HG03280 (cell line): ENCODE measurements around the gene IRX3.

Source experiments
- ATAC-seq: cut with Tn5 transposase; IDR thresholded peaks from one replicate; pipeline ENCODE4 v1.9.1; 2021; ENCODE audit warnings: mild to moderate bottlenecking, moderate library complexity; ENCODE audit not compliant: unreplicated experiment

The IRX3 gene

DNA sequence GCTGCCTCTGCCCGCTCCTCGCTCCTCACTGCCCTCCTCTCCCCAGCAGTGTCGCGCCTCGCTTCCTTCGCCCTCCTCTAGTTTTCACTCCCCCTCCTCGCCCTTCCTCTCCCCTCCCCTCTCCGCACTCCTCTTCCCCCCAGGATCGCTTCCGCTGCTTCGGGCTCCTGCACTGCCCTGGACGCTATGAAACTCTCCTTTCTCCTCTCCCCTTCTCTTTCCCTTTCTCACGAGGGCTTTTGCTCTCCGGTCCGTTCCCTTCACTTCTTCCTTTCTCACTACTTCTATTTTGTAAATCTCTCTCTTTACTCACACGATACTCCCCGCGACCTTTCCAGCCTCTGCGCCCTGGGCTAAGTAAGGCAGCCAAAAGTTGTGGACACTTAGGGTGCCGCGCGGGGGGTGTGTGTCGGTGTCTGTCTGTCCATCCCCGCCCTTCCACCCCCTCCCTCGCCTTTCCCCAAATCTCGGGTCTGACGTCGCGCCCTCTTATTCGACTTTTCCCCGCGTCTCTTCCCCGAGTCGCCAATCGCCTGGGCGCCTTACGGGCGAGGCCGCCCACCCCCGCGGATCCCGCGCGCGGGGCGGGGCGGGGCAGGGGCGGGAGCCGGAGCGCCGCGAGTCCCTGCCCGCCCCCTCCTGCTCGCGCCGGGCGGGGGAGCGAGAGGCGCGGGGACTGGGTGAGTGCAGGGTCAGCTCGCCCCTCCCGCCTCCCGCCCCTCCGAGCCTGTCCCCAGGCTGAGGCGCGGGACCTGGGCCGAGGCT, at the start of gene IRX3:
Gene IRX3, minus strand, starts transcription at position 422 of the 765 bp plus-strand sequence. CDS start 737 bp downstream, outside the sequence.
- no peak for ATAC-seq

DNA sequence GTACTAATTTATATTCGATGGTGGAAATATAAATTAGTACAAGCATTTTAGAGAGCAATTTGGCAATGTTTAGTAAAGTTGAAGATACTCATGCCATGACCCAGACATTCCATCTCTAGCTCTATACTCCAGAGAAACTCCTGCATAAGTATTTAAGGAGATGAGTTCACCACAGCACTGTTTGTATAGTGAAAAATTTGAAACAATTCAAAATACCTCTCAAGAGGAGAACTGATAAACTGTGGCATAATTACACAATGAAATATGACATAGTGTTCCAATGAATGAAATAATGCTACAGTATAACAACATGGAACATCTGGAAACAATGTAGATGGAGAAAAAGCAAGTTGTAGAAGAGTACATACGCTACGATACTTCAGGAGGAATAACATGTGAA, 48.6 kb upstream of the IRX3 start:
- ATAC-seq = no peak

DNA sequence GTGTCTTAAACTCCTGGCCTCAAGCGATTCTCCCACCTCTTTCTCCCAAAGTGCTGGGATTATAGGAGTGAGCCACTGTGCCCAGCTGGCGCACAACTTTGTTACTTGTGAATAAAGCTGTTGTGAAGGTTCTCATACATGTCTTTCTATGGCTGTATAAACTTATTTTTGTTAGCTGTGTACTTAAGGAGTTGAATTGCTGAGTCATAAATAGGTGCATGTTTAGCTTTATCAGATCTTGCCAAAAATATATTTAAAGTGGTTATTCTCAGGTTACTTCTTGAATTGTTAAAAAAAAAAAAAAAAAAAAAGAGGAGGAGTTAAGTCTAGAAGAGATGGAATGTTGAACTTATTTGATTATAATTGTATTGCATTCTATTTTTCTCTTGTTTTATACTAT, 47.6 kb upstream of the IRX3 start:
- no peak for ATAC-seq

DNA sequence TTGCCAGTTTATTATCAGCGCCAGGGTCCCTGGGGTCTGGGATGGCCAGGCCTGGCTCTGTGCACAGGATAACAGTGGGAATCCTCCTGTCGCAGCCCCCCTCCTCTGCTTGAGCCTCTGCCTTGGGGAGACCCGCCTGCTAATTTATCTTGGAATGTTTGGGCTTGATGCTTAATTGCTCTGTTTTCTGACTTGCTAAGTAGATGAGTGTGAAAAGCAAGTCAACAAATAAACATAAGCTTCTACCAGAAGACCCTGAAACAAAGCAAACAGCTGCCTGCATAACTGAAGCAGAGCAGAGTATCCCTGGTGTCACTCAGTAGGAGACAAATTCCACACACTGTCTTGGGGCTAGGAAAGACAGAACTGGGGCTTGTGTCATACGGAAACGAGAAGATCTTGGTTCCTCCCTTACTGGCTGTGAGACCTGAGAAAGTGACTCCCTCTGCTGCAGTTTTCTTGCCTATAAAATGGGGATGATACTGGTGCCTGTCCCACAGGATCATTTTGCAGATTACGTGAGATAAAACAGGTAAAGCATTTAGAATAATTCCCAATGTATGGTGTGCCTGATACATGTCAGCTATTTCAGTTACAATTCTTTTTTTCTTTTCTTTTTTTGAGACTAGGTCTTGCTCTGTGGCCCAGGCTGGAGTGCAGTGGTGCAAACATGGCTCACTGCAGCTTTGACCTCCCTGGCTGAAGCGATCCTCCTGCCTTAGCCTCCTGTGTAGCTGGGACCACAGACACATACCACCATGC, 44.8 kb upstream of the IRX3 start:
- ATAC-seq = no peak

DNA sequence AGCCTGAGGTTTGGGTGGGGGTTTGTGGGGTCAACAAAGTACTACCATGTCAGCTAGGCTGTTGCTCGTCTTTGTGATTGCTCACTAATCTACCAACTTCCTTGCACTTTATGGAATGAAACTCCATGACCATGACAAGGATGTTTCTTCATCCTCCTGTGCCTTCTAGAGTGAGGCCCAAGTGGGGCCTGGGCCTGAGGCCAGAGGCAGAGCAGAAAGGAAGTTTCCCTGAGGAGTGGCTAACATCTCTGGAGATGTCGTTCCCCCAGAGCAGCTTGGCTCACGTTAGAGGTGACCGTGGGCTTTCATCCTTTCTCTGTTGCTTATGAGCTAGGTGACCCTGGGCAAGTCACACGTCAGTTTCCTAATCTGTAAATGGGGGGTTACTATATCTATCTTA, 41.0 kb upstream of the IRX3 start:
- no peak for ATAC-seq

DNA sequence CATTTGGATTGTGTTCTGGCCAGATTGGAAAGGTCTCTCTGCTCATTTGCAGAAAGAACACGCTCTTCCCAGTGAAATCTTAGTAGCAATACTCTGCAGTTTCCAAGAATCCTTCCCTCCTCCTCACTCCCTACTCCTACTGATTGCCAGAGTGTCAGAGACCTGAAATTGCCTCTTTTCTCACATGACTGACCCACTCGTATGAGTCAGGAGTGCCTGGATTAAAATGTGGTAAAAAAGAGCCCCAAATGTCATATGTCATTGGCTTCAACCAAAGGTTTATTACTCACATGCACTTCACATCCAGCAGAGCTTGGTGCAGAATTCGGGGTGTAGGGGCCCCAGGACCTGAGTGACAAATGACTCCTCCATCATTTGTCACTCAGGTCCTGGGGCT, 39.7 kb upstream of the IRX3 start:
- no peak for ATAC-seq

DNA sequence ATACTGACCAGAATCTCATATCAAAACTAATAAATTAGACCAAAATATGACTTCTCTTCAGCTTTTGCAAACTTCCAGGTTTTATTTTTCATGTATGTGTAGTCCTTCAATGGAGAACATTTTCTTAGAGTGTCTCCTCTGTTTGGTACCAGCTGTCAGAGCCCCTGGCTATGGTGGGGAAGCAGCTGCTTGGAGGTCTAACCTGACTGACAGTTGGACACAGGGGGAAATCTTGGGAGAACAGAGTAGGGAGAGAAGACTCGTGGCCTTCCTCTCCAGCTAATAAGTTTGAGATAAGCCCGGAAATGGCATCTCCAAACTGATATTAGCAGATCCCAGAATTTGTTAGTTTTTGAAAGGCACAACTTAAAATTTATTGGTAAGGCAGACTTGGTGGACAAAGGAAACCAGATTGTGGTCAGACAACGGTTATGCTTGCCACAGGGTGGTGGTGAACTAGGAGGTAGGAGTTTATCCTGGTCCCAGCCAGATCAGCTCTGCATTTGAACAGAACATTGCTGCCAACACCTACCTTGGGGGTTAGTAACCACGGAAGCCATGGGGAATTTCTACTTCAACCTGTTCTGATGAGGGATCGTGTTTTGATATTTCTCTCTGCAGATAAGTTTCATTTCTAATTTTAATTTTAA, 39.2 kb upstream of the IRX3 start:
- no peak for ATAC-seq

DNA sequence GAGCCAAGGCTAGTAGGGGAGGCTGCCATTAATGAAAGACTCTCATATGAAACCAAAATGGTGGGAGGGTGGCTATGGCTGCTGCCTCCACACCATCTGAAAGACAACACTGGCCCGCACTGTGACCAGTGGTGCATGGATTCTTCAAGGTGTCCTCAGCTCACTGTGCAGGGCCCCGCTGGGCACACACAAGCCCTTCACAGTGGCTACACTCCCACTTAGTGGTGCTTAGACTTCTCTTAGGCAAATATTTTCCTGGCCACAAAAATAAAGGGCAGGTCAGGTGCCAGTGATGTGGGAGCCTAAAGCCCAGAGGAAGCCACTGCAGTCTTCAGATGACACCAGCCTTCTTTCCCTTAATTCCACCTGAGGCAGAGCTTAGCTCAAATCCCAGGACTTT, 38.1 kb upstream of the IRX3 start:
- ATAC-seq = no peak

DNA sequence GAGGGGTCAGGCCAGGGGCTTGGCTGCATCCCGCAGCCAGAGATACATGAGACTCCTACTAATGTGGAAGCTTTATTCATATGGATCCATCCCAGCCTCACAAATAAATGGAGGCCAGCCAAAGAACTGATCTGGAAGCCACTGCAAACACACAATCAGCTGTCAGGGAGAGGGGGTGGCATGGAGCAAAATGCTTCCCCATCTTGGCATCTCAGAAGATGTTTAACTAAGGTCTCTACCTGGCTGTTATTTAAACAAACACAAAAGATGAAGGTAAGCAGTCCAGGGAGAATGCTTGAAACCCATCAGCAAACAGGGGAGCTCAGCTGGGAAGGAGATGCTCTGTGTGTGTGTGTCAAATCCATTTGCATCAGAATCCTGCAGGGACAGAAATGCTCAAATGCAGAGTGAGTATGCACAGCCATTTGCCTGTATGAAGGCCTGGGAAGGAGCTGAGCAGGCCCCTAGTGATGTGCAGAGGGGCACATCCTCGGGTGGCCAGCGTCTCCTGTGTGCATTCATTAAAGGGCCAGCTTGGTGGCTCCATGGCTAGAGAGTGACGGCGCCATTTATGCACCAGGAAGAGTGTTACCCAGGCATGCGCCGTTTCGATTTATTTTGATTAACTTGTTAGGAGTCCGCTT, 34.2 kb upstream of the IRX3 start:
- no peak for ATAC-seq

DNA sequence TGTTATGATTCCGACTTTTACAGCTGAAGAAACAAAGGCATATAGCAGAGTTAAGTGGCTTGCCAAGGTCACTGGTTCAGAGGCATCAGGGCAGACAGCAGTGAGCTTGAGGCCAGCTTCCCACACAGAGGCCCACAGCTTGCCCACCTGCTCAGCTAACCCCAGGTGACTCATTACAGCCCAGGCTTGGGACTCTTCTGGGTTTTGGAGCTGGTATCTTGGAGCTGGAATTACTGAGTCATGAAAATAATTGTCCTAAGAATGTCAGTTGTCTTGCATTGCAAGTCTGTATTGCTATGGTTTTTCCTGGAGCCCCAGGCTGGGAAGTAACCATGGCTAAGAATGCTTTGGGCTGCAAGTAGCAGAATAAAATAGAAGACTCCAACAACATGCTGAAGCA, 32.4 kb upstream of the IRX3 start:
- ATAC-seq = no peak

DNA sequence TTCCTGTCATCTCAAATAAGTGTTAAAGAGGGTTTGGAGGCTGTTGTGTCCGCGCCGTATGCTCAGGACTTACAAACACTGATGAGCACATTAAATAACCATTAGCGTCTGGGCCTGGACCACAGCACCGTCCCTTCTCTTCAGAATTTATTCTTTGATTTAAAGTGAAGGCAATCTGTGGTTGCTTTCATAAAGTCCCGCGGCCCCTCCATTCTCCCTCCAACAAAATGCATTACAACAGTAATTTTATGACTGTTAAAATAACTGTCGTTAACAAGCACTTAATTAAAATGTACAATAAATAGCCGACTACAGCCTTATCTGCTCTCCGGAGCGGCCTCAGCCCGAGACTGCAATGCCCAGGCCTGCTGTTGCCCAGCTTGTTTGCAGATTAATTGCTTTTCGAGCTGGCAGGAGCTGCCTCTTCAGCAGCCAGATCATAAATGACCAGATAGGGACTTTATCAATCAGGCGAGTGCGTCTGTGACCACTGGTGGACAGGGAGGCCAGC, 30.6 kb upstream of the IRX3 start:
- ATAC-seq = no peak

DNA sequence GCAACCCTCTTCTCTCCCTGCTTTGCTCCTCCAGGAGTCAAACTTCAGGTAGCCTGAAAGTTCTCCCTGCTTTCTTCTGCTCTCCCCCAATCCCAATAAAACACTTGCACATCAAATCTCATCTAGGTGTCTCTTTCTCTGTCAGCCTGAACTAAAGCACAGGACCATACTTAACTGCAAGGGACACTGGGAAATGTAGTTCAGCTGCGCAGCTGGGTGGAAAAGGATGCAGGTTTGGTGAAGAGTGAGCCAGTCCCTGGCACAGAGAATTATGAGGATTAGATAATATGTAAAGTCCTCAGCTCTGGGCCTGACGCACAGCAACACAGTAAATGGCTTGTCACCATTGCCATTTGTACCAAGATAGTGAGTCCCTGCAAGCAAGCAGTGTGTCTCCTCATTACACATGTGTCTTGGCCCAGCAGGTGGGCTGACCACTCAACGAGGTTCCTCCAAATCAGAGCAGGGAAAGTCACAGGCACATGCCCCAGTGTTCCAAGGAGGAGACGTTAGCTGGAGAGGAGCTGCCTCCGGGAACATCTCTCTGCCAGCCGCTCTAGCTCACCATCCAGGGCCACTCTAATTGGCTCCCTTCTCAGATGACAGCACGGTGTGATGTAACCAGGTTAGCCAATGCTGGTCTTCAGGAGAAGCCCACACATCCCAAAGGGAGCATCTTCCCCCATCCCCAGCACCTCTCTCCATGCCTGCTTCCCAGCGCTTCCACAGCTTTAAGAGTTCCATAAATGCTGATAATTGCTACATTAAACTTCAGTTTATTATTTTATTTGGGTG, 29.7 kb upstream of the IRX3 start:
- ATAC-seq = no peak

DNA sequence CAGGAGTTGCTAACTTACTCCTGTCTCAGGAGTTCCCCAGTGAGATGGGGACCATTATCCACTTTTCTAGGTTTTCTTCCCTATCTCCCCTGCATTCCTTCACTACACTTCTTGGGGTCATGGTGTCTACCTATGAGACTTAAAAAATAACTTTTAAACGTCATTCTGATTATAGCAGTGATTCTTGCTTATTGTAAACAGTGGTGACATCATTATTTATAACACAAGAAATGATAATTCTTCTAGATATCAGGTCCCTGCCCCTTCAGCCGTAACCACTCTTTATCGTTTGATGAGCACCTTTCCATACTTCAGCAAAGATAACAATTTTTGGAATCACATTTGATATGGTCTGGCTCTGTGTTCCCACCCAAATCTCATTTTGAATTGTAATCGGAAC, 27.2 kb upstream of the IRX3 start:
- no peak for ATAC-seq

DNA sequence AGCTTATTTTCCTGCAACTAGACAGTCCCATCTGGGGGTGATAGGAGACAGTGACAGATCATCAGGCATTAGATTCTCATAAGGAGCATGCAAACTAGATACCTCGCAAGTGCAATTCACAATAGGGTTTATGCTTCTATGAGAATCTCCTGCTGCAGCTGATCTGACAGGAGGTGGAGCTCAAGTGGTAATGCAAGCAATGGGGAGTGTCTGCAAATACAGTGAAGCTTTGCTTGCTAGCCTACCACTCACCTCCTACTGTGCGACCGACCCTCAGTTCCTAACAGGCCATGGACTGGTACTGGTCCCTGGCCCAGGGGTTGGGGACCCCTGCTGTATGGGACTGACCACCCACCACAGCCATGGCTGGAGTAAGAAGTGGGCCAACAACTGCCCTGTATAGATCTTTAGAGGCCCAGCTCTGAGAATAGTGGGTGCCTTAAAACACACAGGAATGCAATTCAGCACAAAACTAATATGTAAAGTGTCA, 26.0 kb upstream of the IRX3 start:
- no peak for ATAC-seq

DNA sequence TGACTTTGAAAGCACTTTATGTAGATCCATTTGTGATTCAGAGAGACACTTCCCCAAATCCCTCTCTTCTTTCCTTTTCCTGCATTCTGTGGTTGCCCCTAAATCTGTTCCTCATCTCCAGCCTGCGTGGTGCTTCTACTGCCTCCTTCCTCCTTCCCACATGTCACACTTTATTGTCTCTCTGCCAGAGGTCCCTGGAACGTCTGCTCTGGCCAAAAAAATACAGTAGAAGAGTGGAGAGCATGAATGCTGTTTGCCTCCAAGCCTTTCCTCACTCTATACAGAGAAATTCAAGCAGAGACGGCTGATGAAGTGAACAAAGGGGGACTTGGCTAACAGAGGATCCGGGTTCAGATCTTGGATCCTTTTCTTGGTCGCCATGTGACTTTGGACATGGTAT, 22.8 kb upstream of the IRX3 start:
- no peak for ATAC-seq

DNA sequence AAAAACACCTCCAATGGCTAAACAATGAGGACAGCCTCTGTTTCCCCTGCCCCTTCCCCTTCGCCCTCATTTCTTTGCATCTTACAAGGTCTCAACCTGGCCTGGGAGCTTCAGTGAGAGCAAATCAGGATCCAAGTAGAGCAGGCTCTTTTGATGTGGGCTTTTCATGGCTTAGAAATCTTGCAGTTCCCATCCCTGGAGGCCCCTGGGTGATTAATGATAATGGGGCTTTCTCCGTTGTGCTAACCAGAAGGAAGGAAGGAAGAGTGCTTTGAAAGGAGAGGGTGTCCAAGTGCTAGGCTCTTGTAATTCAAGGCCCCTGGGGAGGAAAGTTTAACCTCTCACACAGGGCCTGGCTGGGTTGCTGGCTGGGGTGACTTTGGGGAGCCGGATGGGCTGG, 18.5 kb upstream of the IRX3 start:
- no peak for ATAC-seq

DNA sequence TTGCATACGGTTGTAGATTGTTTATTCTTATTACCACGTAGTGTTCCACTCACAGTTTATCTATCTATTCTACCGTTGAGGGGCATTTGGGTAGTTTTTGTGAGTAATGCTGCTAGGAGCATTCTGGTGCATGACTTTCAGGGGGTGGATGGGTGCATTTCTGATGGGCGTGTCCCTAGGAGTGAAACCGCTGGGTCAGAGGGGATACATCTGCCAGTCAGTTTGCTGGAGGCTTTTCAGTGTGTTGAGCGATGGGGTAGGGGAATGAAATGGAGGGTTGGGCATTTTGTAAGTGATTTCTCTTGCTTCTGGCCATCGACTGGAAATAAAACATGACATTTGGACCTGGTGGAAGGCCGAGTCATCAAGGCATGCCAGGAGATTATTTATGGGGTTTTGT, 17.0 kb upstream of the IRX3 start:
- no peak for ATAC-seq

DNA sequence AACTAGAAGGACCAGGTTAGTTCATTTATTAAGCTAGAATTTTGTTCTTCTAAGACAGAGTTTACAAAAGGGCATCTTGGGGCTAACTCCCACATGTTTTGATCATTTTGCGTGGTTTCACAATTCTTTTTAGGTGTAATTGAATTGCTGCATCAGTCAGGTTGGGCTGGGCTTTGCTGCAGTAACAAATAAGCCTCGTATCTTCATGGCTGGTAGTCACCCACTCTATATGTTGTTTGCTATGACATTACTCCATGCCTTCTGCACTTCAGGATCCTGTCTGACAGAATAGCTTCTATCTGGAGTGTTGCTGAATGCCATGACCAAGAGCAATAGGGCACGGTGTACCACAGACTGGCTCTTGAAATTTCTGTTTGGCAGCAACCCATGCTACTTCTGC, 10.6 kb upstream of the IRX3 start:
- ATAC-seq = no peak

DNA sequence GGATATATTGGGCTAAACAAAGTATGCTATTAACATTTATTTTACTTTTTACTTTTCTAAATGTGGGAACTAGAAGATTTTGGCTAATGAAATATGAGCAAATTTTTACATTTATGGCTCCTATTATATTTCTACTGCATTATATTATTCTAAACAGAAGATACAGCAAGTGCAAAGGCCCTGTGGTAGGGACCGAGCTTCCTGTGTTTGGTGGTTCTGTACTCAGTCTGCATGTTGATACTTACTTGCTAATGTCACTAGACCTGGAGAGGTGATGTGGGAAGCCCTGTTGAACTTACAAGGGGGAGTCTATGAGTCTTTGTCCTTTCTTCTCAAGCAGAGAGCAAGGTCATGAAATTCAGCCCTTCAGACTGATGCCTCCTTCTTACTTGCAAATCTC, 10.0 kb upstream of the IRX3 start:
- no peak for ATAC-seq
